ENCODE data around the gene ALX3. TPM values are rescaled to one million over a fixed set of nuclear protein-coding genes. Genes with fewer than 3 reads are reported as not detected.
A peak's percentile ranks its signal among the peaks of the same experiment; 100 is the strongest.

Gene ALX3
- not detected for polyA plus RNA-seq (2013, experiment 1 of 2; ENCODE audit: insufficient read length)
- polyA plus RNA-seq (2013, experiment 2 of 2; ENCODE audit: insufficient read length) = not detected

- DNase-seq = no peak
Observed at GRCh38 chr1:110070671-110071242, at the start of gene ALX3. Gene ALX3 (minus strand): TSS chr1:110070672. CDS start chr1:110070612, 60 bp downstream.

GRCh38 chr1:110119843-110120242 lies 49.4 kb upstream of the ALX3 start:
- DNase-seq = no peak

- peak; percentile 13 for DNase-seq
Observed at GRCh38 chr1:110118636-110119396, 48.3 kb upstream of the ALX3 start.

GRCh38 chr1:110114784-110115183 lies 44.3 kb upstream of the ALX3 start:
- no peak for DNase-seq

- no peak for DNase-seq
Observed at GRCh38 chr1:110114173-110114572, 43.7 kb upstream of the ALX3 start.

- DNase-seq = no peak
Observed at GRCh38 chr1:110113551-110113950, 43.1 kb upstream of the ALX3 start.

- DNase-seq = no peak
Observed at GRCh38 chr1:110112656-110113055, 42.2 kb upstream of the ALX3 start.

GRCh38 chr1:110112143-110112542 lies 41.7 kb upstream of the ALX3 start, which contains the start of gene UBL4B:
Gene UBL4B (plus strand): TSS chr1:110112443. CDS start chr1:110112535, 92 bp downstream.
- no peak for DNase-seq

- no peak for DNase-seq
Observed at GRCh38 chr1:110111081-110111480, 40.6 kb upstream of the ALX3 start.

- no peak for DNase-seq
Observed at GRCh38 chr1:110107867-110108469, 37.5 kb upstream of the ALX3 start.

GRCh38 chr1:110106013-110106941 lies 35.8 kb upstream of the ALX3 start:
- DNase-seq = peak; percentile 65

GRCh38 chr1:110102081-110102480 lies 31.6 kb upstream of the ALX3 start:
- no peak for DNase-seq

- no peak for DNase-seq
Observed at GRCh38 chr1:110100335-110100734, 29.9 kb upstream of the ALX3 start.

- DNase-seq = no peak
Observed at GRCh38 chr1:110098222-110099026, 28.0 kb upstream of the ALX3 start.

- DNase-seq = no peak
Observed at GRCh38 chr1:110097507-110098221, 27.2 kb upstream of the ALX3 start.

- no peak for DNase-seq
Observed at GRCh38 chr1:110094931-110095654, 24.6 kb upstream of the ALX3 start.

GRCh38 chr1:110092991-110093390 lies 22.5 kb upstream of the ALX3 start:
- DNase-seq = no peak

- DNase-seq = peak; percentile 13
Observed at GRCh38 chr1:110091791-110092190, 21.3 kb upstream of the ALX3 start.

GRCh38 chr1:110091381-110091780 lies 20.9 kb upstream of the ALX3 start:
- DNase-seq = no peak

Measured in fibroblast of skin of scalp (primary cell).